OCI-LY3 (cell line): ENCODE measurements around the gene LYPD3.

Experiments used
- EZH2phosphoT487 ChIP-seq: fragments of 200-600 bp; shearing (Covaris generic); IDR thresholded peaks from 2 replicates; pipeline ENCODE4 v1.6.1; 2018; ENCODE audit warnings: antibody characterized with exemption, mixed run types, low read depth
- TF ChIP-seq, protein P1 (sequence below): fragments of 200-600, 300-600 bp; sonication (generic); IDR thresholded peaks from 2 replicates; pipeline ENCODE4 v1.5.1; 2014; ENCODE audit warnings: antibody characterized with exemption, low read length, low read depth

DNA sequence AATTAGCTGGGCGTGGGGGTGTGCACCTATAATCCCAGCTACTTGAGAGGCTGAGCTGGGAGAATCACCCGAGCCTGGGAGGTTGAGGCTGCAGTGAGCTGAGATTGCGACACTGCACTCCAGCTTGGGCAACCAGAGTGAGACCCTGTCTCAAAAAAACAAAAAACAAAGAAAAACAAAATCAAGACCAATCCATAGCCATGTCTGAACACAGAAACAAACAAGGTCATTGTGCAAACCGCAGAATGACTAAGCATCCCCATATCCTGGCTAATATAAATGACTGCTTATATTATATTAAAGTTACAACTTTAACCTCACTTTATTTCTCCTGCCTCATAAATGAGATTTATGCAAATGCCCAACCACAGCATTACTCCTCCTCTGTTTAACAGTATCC, 2.3 kb upstream of the LYPD3 start:
- TF ChIP-seq EZH2phosphoT487: no peak
- TF ChIP-seq, protein P1, sequence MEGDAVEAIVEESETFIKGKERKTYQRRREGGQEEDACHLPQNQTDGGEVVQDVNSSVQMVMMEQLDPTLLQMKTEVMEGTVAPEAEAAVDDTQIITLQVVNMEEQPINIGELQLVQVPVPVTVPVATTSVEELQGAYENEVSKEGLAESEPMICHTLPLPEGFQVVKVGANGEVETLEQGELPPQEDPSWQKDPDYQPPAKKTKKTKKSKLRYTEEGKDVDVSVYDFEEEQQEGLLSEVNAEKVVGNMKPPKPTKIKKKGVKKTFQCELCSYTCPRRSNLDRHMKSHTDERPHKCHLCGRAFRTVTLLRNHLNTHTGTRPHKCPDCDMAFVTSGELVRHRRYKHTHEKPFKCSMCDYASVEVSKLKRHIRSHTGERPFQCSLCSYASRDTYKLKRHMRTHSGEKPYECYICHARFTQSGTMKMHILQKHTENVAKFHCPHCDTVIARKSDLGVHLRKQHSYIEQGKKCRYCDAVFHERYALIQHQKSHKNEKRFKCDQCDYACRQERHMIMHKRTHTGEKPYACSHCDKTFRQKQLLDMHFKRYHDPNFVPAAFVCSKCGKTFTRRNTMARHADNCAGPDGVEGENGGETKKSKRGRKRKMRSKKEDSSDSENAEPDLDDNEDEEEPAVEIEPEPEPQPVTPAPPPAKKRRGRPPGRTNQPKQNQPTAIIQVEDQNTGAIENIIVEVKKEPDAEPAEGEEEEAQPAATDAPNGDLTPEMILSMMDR: no peak
